Progenitor cell of endocrine pancreas (in vitro differentiated cells): ENCODE data around the gene PLIN5. TPM values are rescaled to one million over a fixed set of nuclear protein-coding genes. Genes with fewer than 3 reads are reported as not detected.
A peak's percentile ranks its signal among the peaks of the same experiment; 100 is the strongest.

Experiments used
- DNase-seq: peaks from one replicate; pipeline ENCODE4 v3.0.0; 2021; ENCODE audit warnings: low spot score; ENCODE audit not compliant: unreplicated experiment
- H3K27ac Mint-ChIP-seq: 2 replicates; pipeline ENCODE4 v1.8.0; 2021; ENCODE audit warnings: mild to moderate bottlenecking, moderate library complexity, mixed read lengths
- H3K27me3 Mint-ChIP-seq: 2 replicates; pipeline ENCODE4 v1.8.0; 2021; ENCODE audit warnings: mixed read lengths
- H3K36me3 Mint-ChIP-seq: 2 replicates; pipeline ENCODE4 v1.8.0; 2022; ENCODE audit warnings: mixed read lengths; ENCODE audit not compliant: insufficient read depth
- H3K4me1 Mint-ChIP-seq: 2 replicates; pipeline ENCODE4 v1.8.0; 2021; ENCODE audit warnings: low read depth, mixed read lengths
- H3K4me3 Mint-ChIP-seq: 2 replicates; pipeline ENCODE4 v1.8.0; 2021; ENCODE audit warnings: low read depth, mild to moderate bottlenecking, moderate library complexity, mixed read lengths
- H3K9me3 Mint-ChIP-seq: 2 replicates; pipeline ENCODE4 v1.8.0; 2021; ENCODE audit warnings: low read depth, mixed read lengths
- CTCF ChIP-seq: fragments of 200-600 bp; sonication (generic); IDR thresholded peaks from one replicate; pipeline ENCODE4 v1.5.0; 2021; ENCODE audit warnings: antibody characterized with exemption, mild to moderate bottlenecking; ENCODE audit not compliant: unreplicated experiment
- total RNA-seq: library from RNA; stranded (reverse); gene quantifications from 2 replicates; pipeline ENCODE4 v1.2.1, GENCODE V29; 2021

The PLIN5 gene
- total RNA-seq, 1 donor from 2014 or later: 8.1 TPM

GRCh38 chr19:4559569-4559968 lies 24.5 kb upstream of the PLIN5 start, which contains the start of gene SEMA6B:
Gene SEMA6B (minus strand): TSS chr19:4559684. CDS start chr19:4558457, 1,227 bp downstream.
- no peak for DNase-seq
- no peak for TF ChIP-seq CTCF
- Mint-ChIP-seq H3K4me1 (no peaks in the 10 kb centered on the region), H3K9me3 (no peaks in the 10 kb centered on the region), H3K36me3 (peaks cover 6% of the 10 kb centered on the region), H3K4me3 (no peak within 1 kb of the TSS), H3K27me3 (no peaks in the 10 kb centered on the region), H3K27ac (no peak within 1 kb of the TSS)

DNA sequence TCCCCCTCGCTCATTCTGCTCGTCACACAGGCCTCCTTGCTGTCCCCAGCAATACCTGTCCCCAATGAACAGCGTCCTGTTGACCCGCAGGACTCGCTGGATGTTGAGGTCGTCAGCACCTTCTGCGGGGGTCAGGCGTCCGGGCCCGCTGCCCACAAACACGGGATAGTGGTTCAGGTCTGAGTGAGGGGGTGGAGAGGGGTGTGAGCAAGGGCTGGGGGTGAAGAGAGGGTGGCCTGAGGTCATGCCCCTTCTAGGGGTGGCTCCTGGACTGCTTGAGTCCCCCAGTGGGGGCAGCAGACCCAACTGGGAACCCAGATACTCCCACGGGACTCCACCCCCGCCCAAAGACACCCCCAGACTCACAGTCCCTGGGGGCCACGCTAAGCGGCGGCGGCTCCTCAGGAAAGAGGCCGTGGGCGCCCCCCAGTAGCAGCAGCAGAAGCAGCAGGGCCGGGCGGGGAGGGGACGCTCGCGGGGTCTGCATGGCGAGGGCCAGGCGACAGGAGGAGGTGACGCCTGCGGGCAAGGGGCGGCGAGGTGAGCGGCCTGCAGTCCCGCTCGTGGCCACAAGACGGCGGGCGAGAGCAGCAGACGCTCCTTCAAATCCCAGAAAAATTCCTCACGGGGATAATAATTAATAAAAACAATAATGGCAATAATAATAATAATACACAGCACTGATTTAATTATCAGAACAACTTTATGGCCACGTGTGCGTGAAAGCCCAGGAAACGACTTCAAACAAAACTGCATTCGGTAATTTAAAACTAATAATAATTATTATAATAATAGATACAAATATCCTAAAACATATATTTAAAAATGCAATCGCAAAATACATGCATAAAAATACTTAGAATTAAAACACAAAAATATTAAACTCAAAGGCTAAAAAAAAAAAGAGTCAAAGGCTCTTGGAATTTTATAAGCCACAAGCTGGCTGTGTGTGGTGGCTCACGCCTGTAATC lies 23.2 kb upstream of the PLIN5 start:
- DNase-seq: peak; percentile 60
- H3K27ac Mint-ChIP-seq: no peak overlapping the region
- peaks cover 11% of the 10 kb centered on the region for H3K36me3 Mint-ChIP-seq
- no peaks in the 10 kb centered on the region for H3K27me3 Mint-ChIP-seq
- H3K4me1 Mint-ChIP-seq: no peaks in the 10 kb centered on the region
- TF ChIP-seq CTCF: peak; percentile 99
- no peaks in the 10 kb centered on the region for H3K9me3 Mint-ChIP-seq
- H3K4me3 Mint-ChIP-seq: no peak overlapping the region

DNA sequence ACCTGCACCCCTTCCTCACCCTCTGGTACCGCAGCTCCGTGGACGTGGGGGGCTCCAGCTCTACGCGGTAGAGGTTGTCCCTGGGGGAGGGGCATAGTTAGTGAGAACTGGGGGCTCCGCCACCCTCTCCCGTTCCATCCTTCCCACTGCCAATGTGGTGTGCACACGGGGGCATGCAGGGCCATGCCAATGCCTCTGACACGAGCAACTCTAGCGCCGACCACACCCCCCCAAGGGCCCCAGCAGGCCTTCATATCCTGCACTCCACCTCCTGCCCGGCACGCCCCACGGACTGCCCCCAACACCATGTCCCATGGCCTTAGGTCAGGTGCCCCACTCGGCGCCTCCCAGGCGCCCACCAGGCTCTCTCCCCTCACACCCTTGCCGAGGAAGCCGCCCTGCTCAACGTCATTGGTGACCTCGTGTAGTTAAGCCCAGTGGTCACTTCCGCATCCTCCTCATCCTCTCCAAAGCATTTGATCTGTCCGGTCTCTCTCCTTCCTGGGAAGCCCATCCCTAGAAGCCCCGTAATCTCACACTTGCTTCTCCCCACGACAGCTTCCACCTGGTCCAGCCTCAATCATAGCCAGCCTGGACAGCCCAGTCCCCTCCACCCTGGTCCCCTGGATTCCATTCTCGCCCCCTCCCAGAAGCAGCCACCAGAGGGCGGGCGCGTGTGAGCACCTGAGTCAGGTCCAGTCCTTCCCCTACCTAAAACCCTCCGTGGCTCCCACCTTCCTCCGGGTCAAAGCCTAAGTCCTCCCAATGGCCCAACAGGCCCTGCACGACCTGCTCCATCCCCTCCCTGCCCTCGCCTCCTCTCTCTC lies 22.3 kb upstream of the PLIN5 start:
- no peaks in the 10 kb centered on the region for H3K9me3 Mint-ChIP-seq
- H3K27ac Mint-ChIP-seq: no peak overlapping the region
- H3K4me3 Mint-ChIP-seq: no peak overlapping the region
- no peaks in the 10 kb centered on the region for H3K27me3 Mint-ChIP-seq
- peaks cover 16% of the 10 kb centered on the region for H3K36me3 Mint-ChIP-seq
- no peak for DNase-seq
- no peaks in the 10 kb centered on the region for H3K4me1 Mint-ChIP-seq
- peak; percentile 36 for TF ChIP-seq CTCF

- no peak overlapping the region for H3K27ac Mint-ChIP-seq
- H3K9me3 Mint-ChIP-seq: no peaks in the 10 kb centered on the region
- H3K4me3 Mint-ChIP-seq: no peak overlapping the region
- no peaks in the 10 kb centered on the region for H3K4me1 Mint-ChIP-seq
- peaks cover 21% of the 10 kb centered on the region for H3K36me3 Mint-ChIP-seq
- no peak for DNase-seq
- H3K27me3 Mint-ChIP-seq: no peaks in the 10 kb centered on the region
- TF ChIP-seq CTCF: no peak
Measured at GRCh38 chr19:4556597-4557127, 21.6 kb upstream of the PLIN5 start.
